ENCODE measurements around the gene C17orf107.
"Not testable (repeated sequence)": the region's sequence is repeated elsewhere in the genome, so short reads cannot be mapped to it uniquely, and the experiment has no call there.

C17orf107 gene

DNA sequence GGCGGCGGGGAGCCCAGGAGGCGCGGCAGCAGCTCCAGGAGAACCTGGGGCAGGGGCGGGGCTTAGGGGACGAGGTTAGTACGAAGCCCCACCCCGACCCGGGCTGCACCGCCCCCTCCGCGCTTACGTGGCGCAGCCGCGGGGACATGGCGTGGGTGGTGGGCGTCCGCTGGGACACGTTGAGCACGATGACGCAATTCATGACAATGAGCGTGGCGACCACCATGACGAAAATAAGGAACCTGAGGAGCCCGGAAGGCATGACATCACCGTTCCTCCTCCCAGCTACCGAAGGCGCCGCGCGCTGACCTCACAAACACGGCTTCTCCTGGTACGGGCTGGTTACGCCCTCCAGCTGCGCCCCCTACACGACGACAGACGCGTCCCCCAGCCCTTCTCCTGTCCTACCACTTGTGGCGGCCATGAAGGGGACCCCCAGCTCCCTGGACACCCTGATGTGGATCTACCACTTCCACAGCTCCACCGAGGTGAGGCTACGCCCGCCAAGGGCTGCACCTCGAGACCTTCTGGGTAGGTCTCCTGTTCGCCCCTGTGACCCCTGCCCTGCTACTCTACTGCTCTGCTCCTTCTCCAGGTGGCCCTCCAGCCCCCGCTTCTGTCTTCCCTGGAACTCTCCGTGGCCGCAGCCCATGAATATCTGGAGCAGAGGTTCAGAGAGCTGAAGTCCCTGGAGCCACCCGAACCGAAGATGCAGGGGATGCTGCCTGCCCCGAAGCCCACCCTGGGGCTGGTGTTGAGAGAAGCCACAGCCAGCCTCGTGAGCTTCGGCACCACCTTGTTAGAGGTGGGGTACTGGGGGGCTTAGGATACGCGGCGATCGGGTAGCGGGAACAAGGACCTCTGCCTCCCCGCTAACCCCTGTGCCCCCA lies at the start of gene C17orf107:
TSS of gene C17orf107 (plus strand) at position 196 of the 890 bp plus-strand sequence. CDS start at position 423, 227 bp downstream.
- no peak for DNase-seq (ENCODE audit: low spot score)

DNA sequence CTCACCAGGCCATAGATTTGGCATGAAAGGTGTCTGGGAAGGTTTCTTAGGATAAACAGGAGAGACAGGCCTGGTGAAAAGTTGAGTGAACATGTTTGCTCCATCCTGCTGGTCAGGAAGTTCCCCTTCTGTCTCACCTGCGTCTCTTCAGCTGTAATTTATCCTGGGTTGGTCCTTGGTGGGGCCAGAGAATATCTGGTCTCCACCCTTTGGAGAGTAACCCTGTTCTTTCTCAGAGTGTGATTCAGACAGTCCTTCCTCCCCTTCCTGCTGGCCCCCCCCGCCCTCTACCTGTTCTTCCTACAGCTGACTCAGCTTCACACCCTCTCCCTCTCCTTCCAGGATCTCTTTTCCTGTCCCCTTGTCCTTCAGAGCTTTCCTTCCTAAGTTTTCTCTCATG lies 49.1 kb upstream of the C17orf107 start:
- no peak for DNase-seq (ENCODE audit: low spot score)

DNA sequence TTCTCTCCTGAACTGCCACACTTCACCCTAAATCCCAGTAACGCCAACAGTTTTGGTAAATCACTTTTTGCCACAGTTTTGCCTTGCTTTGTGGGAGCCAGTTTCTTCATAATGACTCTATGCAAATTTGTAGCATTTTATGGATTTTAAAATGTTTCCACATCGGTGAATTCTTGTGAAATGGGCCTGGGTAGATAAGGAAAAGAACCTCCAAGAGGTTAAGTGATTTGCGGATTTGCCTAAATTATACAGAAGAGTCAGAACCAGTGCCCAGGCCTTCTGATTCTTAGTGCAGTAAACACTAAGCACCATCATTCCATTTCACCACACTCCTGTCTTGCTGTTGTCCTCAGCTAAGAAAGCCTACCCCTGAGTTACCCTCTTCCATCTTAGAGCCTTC lies 48.3 kb upstream of the C17orf107 start:
- DNase-seq (ENCODE audit: low spot score), result no peak

DNA sequence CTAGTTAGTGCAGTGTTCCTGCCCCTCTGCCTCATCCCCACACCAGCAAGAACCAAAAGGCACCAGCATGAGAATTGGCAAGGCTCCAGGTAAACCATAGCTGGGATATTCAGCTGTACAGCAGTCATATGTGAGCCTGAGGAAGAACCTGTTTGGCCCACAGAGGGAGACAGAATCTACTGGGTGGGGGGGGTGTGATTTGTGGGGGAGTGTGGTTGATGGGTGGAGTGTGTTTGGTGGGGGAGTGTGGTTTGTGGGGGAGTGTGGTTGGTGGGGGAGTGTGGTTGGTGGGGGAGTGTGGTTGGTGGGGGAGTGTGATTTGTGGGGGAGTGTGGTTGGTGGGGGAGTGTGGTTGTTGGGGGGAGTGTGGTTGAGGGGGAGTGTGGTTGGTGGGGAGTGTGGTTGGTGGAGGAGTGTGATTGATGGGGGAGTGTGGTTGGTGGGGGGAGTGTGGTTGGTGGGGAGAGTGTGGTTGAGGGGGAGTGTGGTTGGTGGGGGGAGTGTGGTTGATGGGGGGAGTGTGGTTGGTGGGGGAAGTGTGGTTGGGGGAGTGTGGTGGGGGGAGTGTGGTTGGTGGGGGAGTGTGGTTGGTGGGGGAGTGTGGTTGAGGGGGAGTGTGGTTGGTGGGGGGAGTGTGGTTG lies 46.6 kb upstream of the C17orf107 start:
- no peak for DNase-seq (ENCODE audit: low spot score)

DNA sequence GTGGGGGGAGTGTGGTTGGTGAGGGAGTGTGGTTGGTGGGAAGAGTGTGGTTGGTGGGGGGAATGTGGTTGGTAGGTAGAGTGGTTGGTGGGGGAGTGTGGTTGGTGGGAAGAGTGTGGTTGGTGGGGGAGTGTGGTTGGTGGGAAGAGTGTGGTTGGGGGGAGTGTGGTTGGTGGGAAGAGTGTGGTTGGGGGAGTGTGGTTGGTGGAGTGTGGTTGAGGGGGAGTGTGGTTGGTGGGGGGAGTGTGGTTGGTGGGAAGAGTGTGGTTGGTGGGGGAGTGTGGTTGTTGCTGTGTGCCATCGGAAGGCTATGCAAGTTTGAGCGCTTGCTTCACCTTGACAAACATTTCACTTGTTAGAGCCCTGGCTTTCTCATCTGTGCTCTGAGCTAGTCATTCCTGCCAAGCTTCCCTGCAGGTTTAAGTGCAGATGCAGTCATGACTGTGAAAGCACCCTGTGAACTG lies 46.1 kb upstream of the C17orf107 start:
- no peak for DNase-seq (ENCODE audit: low spot score)

DNA sequence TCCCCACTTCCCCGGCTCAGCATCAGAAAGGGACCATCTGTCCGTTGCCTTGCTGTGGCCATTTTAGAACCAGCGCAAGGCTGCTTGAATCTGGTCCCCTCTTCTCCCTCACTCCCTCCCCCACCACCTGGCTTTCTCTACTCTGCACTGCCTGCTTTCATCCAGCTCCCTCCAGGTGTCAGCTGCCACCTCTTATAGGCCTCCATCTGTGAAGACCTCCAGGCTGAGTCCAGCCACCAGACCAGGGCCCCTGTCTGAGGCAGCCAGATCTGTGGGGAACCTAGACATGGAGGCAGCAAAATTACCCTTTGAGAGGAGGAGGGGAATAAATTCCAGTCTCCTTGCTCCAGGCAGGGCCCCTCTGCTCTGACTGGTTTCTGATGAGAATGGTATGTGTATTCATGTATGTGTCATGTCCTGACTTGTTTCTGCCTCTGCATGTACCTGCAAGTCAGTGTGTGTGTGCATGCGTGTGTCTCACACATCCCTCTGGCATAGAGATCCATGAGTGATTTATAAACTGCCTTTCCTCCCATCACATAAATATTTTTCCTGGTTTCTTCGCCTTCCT lies 45.1 kb upstream of the C17orf107 start:
- DNase-seq (ENCODE audit: low spot score), result no peak

DNA sequence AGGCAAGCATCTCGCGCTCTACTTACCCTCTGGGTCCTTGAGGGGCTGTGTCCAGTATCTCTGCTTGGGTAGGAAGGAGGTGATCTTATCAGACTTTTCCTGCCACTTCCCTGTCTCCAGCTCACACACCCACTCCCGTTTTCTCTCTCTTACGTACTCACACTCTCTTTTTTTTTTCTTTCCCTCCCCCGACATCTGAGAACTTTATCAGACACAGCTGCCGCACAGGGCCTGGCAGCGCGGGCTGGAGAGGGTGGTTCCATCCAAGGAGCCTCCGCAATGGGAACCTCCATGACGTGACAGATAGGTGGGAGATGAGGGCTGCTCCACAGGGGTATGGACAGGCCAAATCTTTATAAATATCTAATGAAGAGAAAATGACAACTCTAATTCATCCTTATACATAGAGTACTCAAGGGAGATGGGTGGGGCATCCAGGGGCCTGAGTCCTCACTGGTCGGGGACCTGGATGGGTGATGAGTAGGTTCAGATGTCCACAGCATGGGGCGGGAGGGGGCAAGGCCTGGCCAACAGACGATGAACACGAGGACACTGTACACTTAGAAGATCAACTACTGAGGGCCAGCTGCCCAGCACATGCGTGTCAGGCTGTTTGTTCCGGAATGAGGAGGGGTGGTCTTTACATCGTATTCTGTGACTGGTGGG lies 42.9 kb upstream of the C17orf107 start:
- DNase-seq (ENCODE audit: low spot score), result no peak

DNA sequence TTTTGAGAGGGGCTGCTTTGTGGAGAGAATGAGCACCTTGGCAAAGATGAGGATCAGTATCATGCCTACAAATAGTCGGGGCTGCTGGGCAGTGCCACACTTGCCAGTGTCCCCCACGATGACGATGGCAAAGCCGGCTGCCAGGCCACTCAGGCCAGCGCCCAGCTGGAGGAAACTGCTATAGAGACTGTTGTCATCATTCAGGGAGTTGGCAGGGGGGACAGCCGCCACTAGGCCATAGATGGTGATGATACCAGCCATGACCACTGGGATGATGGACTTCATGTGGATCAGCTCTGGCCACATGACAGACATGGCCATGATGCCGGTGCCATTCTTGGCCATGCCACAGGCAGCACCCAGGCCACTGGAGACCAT lies 42.4 kb upstream of the C17orf107 start:
- no peak for DNase-seq (ENCODE audit: low spot score)

DNA sequence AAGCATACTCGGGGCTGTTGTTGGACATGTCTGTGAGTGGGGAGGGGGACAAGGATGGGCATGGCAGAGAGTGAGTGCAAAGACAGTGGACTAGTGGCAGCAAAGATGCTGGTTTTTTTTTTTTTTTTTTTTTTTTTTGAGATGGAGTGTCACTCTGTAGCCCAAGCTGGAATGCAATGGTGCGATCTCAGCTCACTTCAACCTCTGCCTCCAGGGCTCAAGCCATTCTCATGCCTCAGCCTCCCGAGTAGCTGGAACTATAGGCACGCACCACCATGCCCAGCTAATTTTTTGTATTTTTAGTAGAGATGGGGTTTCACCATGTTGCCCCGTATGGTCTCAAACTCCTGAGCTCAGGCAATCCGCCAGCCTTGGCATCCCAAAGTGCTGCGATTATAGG lies 42.0 kb upstream of the C17orf107 start:
- not testable (repeated sequence) for DNase-seq (ENCODE audit: low spot score)

DNA sequence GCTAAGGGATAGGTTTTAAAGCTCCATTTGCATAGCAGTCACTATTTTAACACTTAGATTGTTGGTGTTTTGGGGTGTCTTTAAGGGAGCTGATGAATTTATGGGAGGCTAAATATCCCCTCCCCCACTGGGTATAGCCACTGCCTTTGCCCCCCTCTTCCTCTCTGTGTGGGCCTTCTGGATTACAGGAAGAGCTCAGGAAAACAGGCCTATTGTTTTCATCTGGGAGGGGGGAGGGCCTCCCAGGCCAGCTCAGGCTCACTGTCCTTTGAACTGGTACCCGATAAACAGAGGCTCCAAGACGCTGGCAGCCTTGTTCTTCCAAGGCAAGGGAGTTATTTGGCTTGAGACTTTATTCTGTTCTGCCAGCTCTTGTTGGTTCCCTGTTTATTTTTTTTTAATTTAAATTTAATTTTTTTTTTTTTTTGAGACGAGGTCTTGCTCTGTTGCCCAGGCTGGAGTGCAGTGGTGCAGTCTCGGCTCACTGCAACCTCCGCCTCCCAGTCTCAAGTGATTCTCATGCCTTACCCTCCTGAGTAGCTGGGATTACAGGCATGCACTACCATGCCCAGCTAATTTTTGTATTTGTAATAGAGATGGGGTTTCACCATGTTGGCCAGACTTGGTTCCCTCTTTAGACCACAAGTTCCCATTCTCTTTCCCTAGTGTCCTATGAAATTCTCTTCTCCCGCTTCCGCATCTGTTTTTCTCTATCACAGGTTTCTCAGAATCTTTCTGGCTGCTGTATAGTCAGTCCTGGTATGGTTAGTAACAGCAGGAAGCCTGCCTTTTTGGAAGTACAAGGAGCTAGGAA lies 41.1 kb upstream of the C17orf107 start:
- DNase-seq (ENCODE audit: low spot score), result no peak

DNA sequence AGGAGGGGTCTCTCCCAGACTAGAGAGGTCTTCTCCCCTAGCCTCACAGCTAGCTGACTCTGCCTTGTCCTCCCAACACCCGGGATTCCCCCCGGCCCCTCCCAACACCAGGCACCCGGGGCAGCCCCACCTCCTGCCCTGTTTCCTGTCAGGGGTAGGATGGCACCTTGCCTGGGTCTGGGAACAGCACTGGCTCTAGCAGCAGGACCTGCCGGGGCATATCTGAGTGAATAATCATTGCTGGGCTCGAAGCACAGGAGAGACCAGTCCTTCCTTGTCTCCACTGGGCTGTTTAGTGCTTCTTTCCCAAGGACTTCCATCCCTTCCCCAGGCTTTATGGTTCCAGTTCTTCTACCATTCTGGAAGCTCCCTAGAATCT lies 40.5 kb upstream of the C17orf107 start:
- DNase-seq (ENCODE audit: low spot score), result no peak

DNA sequence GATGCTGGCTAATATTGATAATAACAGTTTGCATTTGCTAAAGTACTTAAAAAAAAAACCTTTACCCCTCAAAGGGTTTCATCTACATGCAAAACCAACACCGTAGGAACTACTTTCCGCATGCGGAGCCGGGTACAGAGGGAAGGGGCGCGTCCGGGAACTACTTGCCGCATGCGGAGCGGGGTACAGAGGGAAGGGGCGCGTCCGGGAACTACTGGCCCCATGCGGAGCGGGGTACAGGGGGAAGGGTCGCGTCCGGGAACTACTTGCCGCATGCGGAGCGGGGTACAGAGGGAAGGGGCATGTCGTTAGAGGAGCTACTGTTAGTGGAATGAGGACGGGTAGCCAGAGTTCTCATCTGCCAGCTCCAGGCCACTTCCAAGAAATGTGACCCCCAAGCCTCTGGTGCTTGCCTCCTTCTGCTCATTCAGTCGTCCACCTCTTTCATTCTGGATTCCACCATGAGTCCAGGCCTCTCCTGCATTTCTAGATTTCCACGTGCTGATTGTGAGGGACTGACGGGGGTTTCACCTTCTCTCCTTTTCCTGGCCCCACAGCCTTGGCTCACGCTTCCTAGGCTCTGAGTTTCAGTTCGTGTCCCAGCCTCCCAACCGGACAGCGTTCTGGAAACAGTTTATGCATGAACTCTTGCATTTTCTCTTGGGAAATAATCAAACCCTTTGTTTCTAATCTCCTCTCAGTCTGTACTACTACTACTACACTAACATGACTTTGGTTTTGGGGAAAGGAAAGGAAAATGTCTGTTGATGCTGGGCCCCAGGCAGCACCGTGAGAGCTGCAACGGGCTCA lies 39.3 kb upstream of the C17orf107 start:
- no peak for DNase-seq (ENCODE audit: low spot score)

DNA sequence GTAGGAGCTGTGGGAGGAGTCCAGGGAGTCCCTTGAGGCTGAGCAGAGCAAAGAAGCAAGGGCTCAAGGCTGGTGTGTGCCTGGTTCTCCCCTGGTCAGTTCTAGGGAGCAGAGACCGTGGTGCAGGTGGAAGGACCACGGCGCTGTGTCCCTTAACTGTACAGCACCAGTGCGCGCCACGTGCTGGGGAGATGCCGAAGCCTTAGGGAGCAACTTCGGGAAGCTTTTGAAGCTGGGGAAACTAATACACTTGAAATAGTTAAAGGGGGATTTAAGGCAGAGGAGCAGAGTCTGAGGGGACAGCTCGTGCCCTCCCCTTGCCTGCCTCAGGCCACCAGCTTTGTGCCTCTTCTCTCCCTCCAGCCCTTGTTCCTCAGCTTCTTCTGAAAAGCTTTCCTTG lies 38.7 kb upstream of the C17orf107 start:
- DNase-seq (ENCODE audit: low spot score), result no peak

DNA sequence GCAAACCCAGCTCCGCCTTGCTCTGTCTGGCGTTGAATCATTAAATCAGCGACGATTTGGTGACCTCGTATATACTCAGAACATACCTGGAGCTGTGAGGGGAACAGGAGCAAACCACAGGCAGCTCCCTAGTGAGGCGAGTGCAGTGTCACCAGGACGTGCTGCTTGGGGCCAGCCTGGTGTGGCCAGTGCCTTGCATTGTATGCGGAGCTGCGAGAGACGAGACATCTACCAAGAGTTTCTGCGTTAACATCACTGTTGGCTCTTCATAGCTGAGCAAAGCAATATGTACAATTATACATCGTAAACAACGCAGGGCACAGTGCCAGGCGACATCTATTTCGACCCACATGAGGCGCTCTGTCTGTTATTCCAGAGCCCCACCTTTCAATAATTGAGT lies 38.3 kb upstream of the C17orf107 start:
- no peak for DNase-seq (ENCODE audit: low spot score)

DNA sequence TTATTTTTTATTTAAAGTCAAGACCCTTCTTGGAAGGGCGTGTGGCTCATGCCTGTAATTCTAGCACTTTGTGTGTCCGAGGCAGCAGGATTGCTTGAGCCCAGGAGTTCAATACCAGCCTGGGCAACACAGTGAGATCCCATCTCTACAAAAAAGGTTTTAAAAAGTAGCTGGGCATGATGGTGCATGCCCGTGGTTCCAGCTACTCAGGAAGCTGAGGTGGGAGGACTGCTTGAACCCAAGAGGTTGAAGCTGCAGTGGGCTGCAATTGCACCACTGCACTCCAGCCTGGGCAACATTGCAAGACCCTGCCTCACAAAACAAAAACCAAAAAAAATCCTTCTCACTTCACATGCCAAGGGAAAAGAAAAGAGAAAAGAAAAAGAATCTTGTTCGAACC lies 36.6 kb upstream of the C17orf107 start:
- no peak for DNase-seq (ENCODE audit: low spot score)

DNA sequence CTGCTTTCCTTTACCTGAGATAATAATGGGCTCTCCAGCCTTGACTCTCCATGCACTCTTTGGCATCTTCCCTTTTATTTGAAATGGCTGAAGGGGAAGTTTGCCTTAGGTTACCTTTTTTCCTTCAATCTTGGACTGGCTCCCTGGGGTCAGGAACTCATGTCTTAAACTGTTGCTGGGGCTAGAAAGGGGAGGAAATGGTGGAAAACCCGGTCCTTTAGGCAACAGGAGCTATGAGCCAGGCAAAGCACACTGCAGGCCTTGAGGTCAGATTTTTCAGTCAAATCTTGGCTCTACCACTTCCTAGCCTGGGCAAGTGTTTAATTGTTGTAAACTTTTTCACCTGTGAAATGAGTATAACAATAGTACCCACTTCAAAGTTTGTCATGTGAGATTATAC lies 36.0 kb upstream of the C17orf107 start:
- DNase-seq (ENCODE audit: low spot score), result no peak

DNA sequence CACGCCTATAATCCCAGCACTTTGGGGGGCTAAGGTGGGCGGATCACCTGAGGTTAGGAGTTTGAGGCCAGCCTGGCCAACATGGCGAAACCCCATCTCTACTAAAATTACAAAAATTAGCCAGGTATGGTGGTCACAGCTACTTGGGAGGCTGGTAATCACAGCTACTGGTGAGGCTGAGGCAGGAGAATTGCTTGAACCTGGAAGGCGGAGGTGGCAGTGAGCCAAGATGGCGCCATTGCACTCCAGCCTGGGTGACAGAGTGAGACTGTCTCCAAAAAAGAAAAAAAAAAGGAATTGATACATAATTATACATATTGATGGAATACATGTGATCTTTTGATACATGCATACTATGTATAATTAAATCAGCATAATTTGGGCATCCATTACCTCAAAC lies 31.8 kb upstream of the C17orf107 start:
- DNase-seq (ENCODE audit: low spot score), result not testable (repeated sequence)

DNA sequence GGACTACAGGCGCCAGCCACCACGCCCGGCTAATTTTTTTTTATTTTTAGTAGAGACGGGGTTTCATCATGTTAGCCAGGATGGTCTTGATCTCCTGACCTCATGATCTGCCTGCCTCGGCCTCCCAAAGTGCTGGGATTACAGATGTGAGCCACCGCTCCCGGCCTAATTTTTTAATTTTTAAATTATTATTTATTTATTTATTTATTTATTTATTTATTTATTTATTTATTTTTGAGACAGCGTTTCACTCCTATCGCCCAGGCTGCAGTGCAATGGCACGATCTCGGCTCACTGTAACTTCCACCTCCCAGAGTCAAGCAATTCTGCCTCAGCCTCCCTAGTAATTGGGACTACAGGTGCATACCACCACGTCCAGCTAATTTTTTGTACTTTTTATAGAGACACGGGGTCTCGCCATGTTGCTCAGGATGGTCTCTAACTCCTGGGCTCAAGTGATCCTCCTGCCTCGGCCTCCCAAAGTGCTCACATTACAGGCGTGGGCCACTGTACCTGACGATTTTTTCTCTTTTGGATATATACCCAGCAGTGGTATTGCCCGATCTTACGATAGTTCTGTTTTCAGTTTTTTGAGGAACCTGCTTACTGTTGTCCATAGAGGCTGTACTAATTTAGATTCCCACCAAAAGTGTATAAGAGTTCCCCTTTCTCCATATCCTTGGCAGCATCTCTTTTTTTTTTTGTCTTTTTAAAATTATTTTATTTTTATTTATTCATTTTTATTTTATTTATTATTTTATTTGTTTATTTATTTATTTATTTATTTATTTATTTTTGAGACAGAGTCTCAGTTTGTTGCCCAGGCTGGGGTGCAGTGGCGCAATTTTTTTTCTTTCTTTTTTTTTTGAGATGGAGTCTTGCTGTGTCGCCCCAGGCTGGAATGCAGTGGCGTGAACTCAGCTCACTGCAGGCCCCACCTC lies 30.0 kb upstream of the C17orf107 start:
- not testable (repeated sequence) for DNase-seq (ENCODE audit: low spot score)

DNA sequence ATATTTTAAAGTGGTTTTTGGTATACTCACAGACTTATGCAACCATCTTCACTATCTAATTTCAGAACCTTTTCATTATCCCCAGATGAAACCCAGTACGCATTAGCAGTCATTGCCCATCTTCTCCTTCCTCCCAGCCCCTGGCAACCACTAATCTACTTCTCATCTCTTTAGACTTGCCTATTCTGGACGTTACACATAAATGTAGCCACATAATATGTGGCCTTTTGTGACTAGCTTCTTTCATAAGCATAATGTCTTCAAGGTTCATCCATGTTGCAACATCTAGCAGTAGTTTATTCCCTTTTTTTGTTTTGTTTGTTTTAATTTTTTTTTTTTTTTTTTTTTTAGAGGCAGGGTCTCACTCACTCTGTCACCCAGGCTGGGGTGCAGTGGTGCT lies 28.5 kb upstream of the C17orf107 start:
- DNase-seq (ENCODE audit: low spot score), result no peak

DNA sequence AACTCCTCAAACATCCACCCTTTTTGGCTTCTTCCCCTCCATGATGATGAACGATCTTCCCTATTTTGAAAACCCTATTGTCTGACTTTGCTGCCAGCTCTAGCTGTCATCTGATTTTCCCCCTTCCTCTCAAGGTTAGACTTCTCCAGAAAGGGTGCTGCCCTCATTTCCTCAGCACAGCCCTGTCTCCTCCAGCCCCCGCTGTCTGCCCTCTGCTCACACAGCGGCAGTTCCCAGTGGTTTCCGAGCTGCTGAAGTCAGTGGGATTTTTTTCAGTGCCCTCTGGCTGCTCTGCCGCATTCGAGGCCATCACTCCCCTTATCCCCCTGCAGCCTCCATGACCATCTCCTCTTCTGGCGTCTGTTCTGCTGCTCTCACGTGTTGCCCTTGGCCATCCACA lies 26.6 kb upstream of the C17orf107 start:
- no peak for DNase-seq (ENCODE audit: low spot score)
